ENCODE results near the gene HGD.

HGD gene

DNA sequence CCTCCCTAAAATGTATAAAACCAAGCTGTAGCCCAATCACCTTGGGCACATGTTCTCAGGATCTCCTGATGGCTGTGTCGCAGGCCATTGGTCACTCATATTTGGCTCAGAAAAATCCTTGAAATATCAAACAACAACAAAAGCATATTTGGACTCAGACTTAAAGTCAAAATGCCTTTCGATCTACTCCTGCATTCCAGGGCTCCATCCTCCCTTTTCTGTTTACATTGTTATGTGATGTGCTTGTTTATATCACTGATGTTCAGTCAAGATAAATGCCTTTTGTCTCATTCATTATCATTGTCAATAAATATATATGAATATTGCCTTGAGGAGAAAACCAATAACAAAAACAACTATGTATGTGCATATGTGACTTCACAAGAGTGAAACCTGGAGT, 31.7 kb downstream of the HGD start:
- DNase-seq (ENCODE audit: low read depth), result no peak
- TF ChIP-seq, protein P1, sequence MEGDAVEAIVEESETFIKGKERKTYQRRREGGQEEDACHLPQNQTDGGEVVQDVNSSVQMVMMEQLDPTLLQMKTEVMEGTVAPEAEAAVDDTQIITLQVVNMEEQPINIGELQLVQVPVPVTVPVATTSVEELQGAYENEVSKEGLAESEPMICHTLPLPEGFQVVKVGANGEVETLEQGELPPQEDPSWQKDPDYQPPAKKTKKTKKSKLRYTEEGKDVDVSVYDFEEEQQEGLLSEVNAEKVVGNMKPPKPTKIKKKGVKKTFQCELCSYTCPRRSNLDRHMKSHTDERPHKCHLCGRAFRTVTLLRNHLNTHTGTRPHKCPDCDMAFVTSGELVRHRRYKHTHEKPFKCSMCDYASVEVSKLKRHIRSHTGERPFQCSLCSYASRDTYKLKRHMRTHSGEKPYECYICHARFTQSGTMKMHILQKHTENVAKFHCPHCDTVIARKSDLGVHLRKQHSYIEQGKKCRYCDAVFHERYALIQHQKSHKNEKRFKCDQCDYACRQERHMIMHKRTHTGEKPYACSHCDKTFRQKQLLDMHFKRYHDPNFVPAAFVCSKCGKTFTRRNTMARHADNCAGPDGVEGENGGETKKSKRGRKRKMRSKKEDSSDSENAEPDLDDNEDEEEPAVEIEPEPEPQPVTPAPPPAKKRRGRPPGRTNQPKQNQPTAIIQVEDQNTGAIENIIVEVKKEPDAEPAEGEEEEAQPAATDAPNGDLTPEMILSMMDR (IDR thresholded peaks at IDR 0.05; ENCODE audit: low read length, missing control alignments), result no peak
- H3K4me3 ChIP-seq (replicated peaks; ENCODE audit: low read depth, low read length), result no peak overlapping the region

DNA sequence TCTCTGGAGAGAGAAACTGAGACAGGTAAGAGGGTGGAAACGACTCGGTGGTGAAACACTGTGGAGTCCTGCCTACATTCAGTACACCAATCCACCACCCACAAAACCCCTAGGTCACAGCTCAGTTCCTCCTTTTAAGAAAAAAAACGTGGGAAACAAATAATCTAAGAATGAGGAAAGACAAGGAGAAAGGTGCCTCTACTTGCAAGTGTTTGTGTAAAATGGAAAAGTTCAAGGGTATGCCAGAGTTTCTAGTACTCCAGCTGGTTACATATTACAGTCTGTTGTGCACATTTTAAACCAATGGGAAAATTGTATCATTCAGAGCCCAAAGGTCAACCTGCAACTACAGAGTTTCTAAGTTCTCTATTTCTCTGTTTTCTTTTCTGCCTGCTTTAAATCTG, 32.2 kb downstream of the HGD start:
- TF ChIP-seq, protein P1 (IDR thresholded peaks at IDR 0.05; ENCODE audit: low read length, missing control alignments), result no peak
- H3K4me3 ChIP-seq (replicated peaks; ENCODE audit: low read depth, low read length), result no peak overlapping the region
- no peak for DNase-seq (ENCODE audit: low read depth)

DNA sequence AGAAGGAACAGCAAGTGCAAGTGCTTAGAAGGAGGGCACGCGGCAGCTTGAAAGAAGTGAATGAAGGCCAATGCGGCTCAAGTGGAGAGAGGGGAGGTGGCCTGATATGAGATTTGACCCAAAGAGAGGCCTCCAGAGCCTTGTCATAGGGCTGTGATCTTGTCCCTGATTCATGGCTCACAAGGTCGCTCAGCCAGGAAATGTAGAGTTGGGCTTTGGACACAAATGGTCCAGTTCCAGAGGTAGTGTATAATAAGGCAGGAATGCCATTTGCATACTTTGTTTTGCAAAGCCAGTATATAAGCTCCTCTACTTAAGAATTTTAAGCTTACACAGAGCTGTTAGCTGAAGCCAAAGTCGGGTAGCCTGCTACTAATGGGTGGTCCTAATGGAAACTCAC, 33.7 kb downstream of the HGD start:
- no peak overlapping the region for H3K4me3 ChIP-seq (replicated peaks; ENCODE audit: low read depth, low read length)
- DNase-seq (ENCODE audit: low read depth), result no peak
- TF ChIP-seq, protein P1 (IDR thresholded peaks at IDR 0.05; ENCODE audit: low read length, missing control alignments), result no peak

DNA sequence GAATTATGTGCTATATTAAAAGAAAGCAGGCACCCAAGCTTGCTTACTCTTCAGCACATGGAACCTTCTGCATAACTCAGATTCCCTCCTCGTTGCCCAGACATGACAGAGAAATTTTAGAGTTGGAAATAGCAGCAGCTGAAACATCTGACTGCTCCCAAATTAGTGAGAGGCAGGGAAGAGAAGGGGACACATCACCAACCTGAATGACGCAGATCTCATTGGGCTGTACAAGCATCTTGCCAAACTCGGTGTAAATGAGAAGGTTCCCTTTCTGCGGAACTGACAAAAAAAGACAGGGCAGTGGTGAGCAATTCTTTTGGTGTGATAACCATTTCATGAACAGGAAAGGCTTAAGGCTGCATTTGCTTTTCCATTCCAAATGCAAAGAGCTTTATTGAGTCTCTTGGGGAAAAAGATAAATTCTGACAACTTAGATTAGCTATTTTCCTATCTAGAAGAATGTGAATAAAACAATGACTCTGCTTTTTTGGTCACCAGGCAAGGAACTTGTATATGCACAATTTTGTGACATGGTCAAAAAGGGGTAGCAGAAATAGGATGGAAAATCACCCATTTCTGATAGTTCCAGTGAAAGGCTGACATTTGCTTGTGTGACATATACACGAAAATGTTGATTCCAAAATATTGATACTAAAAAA, 35.1 kb downstream of the HGD start:
- DNase-seq (ENCODE audit: low read depth), result peak; percentile 73
- no peak overlapping the region for H3K4me3 ChIP-seq (replicated peaks; ENCODE audit: low read depth, low read length)
- TF ChIP-seq, protein P1 (IDR thresholded peaks at IDR 0.05; ENCODE audit: low read length, missing control alignments), result no peak

DNA sequence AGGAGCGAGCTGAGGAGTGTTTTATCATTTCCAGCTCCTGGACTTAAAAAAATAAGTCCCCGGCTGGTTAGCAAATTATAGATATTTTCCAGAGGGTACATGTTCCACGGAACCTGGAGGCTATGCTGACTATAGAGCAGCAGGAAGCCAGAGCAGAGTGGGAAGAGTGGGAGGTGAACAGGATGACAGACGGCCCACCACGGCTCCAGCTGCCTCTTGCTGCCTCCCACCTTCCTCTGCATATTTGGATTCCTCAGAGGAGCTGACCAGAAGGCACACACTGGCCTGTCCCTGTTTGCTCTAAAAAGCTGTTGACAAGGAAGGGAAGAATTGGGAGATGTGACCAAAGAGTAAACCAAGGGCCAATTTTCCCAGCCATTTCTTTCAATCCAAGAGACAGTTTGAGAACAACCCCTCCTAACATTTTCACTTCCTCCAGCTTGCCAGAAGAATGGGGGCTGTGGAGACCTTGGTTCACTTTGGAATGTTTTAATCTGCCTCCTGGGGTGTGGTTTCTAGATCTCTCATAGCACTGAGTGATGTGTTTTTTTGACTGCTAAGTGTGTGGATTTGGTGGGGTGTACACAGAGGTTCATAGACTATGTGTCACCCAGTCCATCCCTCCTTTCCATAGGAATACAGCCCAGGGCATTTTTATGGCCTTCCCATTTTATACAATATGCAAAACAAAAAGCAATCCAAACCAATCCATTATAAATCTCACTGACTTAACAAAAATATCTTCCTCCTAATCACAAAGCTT, 36.8 kb downstream of the HGD start:
- peak; percentile 84 for DNase-seq (ENCODE audit: low read depth)
- TF ChIP-seq, protein P1 (IDR thresholded peaks at IDR 0.05; ENCODE audit: low read length, missing control alignments), result no peak
- H3K4me3 ChIP-seq (replicated peaks; ENCODE audit: low read depth, low read length), result no peak overlapping the region

DNA sequence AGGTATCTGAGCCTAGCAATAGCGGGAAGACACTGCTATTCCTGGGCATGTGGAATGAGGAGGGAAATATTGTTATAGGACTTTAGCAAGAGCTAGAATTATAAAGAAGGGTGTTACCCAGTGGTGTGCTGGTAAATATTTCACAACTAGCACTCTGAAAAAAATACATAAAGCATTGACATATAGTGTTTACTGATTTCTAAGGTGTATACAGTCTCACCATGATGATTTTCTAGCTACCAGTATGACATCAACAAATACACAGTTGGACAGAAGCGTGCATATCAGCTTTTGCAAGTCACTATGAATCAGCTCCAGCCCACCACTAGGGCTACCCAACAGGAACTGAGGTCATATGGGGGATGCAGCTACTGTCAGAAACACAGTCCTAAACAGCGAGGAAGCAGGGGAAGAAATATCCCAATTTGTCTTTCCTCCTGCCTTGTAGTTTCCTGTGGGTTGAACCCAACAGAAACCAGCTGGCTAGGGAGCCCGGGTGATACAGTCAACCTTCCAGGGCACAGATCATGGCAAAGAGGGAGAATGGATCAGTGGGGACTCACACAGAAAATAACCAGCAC, 39.6 kb downstream of the HGD start:
- DNase-seq (ENCODE audit: low read depth), result peak; percentile 97
- no peak overlapping the region for H3K4me3 ChIP-seq (replicated peaks; ENCODE audit: low read depth, low read length)
- TF ChIP-seq, protein P1 (IDR thresholded peaks at IDR 0.05; ENCODE audit: low read length, missing control alignments), result peak; percentile 22
